ENCODE measurements around the gene CDCP1.
A peak's percentile ranks its signal among the peaks of the same experiment; 100 is the strongest.

Gene CDCP1

GRCh38 chr3:45057557-45057956 lies 88.6 kb downstream of the CDCP1 start:
- no peak for TF ChIP-seq CTCF (IDR thresholded peaks at IDR 0.05; ENCODE audit: low read length)
- no peaks in the 10 kb centered on the region for H3F3A ChIP-seq (ENCODE audit: insufficient read depth, low read length)
- H4K20me1 ChIP-seq (ENCODE audit: insufficient read depth, low read length): no peaks in the 10 kb centered on the region
- no peak overlapping the region for H2AFZ ChIP-seq (ENCODE audit: low read length)
- no peak overlapping the region for H3K4me3 ChIP-seq (ENCODE audit: low read depth, low read length, poor library complexity, severe bottlenecking)
- H3K27ac ChIP-seq (ENCODE audit: low read depth, low read length, poor library complexity, severe bottlenecking): no peak overlapping the region
- no peaks in the 10 kb centered on the region for H3K9me3 ChIP-seq (ENCODE audit: low read length)
- H3K36me3 ChIP-seq (ENCODE audit: insufficient read depth, low read length): no peaks in the 10 kb centered on the region
- H3K4me2 ChIP-seq (ENCODE audit: low read length): no peak overlapping the region
- no peak overlapping the region for H3K9ac ChIP-seq (ENCODE audit: low read length)
- H3K4me1 ChIP-seq (ENCODE audit: insufficient read depth, low read length, severe bottlenecking): no peaks in the 10 kb centered on the region
- H3K27me3 ChIP-seq (ENCODE audit: insufficient read depth, low read length): no peaks in the 10 kb centered on the region
- H3K79me2 ChIP-seq (ENCODE audit: insufficient read depth, low read length): no peaks in the 10 kb centered on the region
- no peaks in the 10 kb centered on the region for H3K9me2 ChIP-seq (ENCODE audit: low read depth, low read length)

GRCh38 chr3:45056608-45057301 lies 89.4 kb downstream of the CDCP1 start:
- H3K9me3 ChIP-seq (ENCODE audit: low read length): no peaks in the 10 kb centered on the region
- H3K27ac ChIP-seq (ENCODE audit: low read depth, low read length, poor library complexity, severe bottlenecking): no peak overlapping the region
- H3K79me2 ChIP-seq (ENCODE audit: insufficient read depth, low read length): no peaks in the 10 kb centered on the region
- no peaks in the 10 kb centered on the region for H3F3A ChIP-seq (ENCODE audit: insufficient read depth, low read length)
- no peaks in the 10 kb centered on the region for H3K9me2 ChIP-seq (ENCODE audit: low read depth, low read length)
- H4K20me1 ChIP-seq (ENCODE audit: insufficient read depth, low read length): no peaks in the 10 kb centered on the region
- no peaks in the 10 kb centered on the region for H3K27me3 ChIP-seq (ENCODE audit: insufficient read depth, low read length)
- no peak overlapping the region for H2AFZ ChIP-seq (ENCODE audit: low read length)
- no peak overlapping the region for H3K4me3 ChIP-seq (ENCODE audit: low read depth, low read length, poor library complexity, severe bottlenecking)
- H3K4me2 ChIP-seq (ENCODE audit: low read length): no peak overlapping the region
- no peaks in the 10 kb centered on the region for H3K36me3 ChIP-seq (ENCODE audit: insufficient read depth, low read length)
- no peak for TF ChIP-seq EZH2 (IDR thresholded peaks at IDR 0.05; ENCODE audit: borderline replicate concordance, low read length)
- TF ChIP-seq CTCF (IDR thresholded peaks at IDR 0.05; ENCODE audit: low read length): no peak
- H3K4me1 ChIP-seq (ENCODE audit: insufficient read depth, low read length, severe bottlenecking): no peaks in the 10 kb centered on the region
- H3K9ac ChIP-seq (ENCODE audit: low read length): no peak overlapping the region

GRCh38 chr3:45055411-45056143 lies 90.6 kb downstream of the CDCP1 start:
- Histone ChIP-seq H3K27ac (ENCODE audit: low read depth, low read length, poor library complexity, severe bottlenecking) (no peak overlapping the region), H3K9me2 (ENCODE audit: low read depth, low read length) (no peaks in the 10 kb centered on the region), H3K4me1 (ENCODE audit: insufficient read depth, low read length, severe bottlenecking) (no peaks in the 10 kb centered on the region), H3F3A (ENCODE audit: insufficient read depth, low read length) (no peaks in the 10 kb centered on the region), H3K79me2 (ENCODE audit: insufficient read depth, low read length) (no peaks in the 10 kb centered on the region), H3K4me3 (ENCODE audit: low read depth, low read length, poor library complexity, severe bottlenecking) (no peak overlapping the region), H2AFZ (ENCODE audit: low read length) (no peak overlapping the region), H3K4me2 (ENCODE audit: low read length) (no peak overlapping the region), H3K36me3 (ENCODE audit: insufficient read depth, low read length) (no peaks in the 10 kb centered on the region), H3K9ac (ENCODE audit: low read length) (no peak overlapping the region), H3K27me3 (ENCODE audit: insufficient read depth, low read length) (no peaks in the 10 kb centered on the region), H4K20me1 (ENCODE audit: insufficient read depth, low read length) (no peaks in the 10 kb centered on the region), H3K9me3 (ENCODE audit: low read length) (no peaks in the 10 kb centered on the region)
- TF ChIP-seq EZH2 (IDR thresholded peaks at IDR 0.05; ENCODE audit: borderline replicate concordance, low read length): no peak
- TF ChIP-seq CTCF (IDR thresholded peaks at IDR 0.05; ENCODE audit: low read length): peak; percentile 54
